Right kidney (tissue), 1 donor: ENCODE results near the gene BRI3.

Experiments used
- DNase-seq: peaks from one replicate; pipeline ENCODE4 v3.0.0-alpha.2; 2016

The BRI3 gene

GRCh38 chr7:98251601-98252424 is 29.7 kb upstream of the BRI3 start, which contains the start of gene TECPR1:
TSS of gene TECPR1 (minus strand) at chr7:98252232. CDS start at chr7:98246146, 6,086 bp downstream.
- peak; percentile 91 for DNase-seq

GRCh38 chr7:98252425-98253054 is 28.9 kb upstream of the BRI3 start:
- DNase-seq, result no peak

GRCh38 chr7:98254516-98254915 is 27.0 kb upstream of the BRI3 start:
- no peak for DNase-seq

GRCh38 chr7:98254951-98255610 is 26.4 kb upstream of the BRI3 start:
- DNase-seq, result no peak

GRCh38 chr7:98256431-98256830 is 25.1 kb upstream of the BRI3 start:
- no peak for DNase-seq

GRCh38 chr7:98257701-98258100 is 23.8 kb upstream of the BRI3 start:
- no peak for DNase-seq

- no peak for DNase-seq
Observed at GRCh38 chr7:98265841-98266271, 15.6 kb upstream of the BRI3 start.

- DNase-seq, result no peak
Observed at GRCh38 chr7:98266840-98267239, 14.6 kb upstream of the BRI3 start.

- no peak for DNase-seq
Observed at GRCh38 chr7:98267303-98267702, 14.2 kb upstream of the BRI3 start.

- DNase-seq, result no peak
Observed at GRCh38 chr7:98276241-98276761, 5.2 kb upstream of the BRI3 start.

GRCh38 chr7:98278408-98278807 is 3.1 kb upstream of the BRI3 start:
- no peak for DNase-seq

GRCh38 chr7:98278936-98279335 is 2.5 kb upstream of the BRI3 start:
- no peak for DNase-seq

- no peak for DNase-seq
Observed at GRCh38 chr7:98280296-98280695, 1.2 kb upstream of the BRI3 start.

GRCh38 chr7:98281757-98282606 is 496 bp downstream of the BRI3 start:
- DNase-seq, result peak; percentile 63

- no peak for DNase-seq
Observed at GRCh38 chr7:98282703-98283102, 1.2 kb downstream of the BRI3 start.

GRCh38 chr7:98283127-98283886 is 1.8 kb downstream of the BRI3 start:
- DNase-seq, result no peak

- no peak for DNase-seq
Observed at GRCh38 chr7:98283887-98284222, 2.4 kb downstream of the BRI3 start.

- peak; percentile 54 for DNase-seq
Observed at GRCh38 chr7:98284335-98285036, 3.0 kb downstream of the BRI3 start.

- no peak for DNase-seq
Observed at GRCh38 chr7:98285157-98286092, 3.9 kb downstream of the BRI3 start.
